ENCODE results near the gene SMIM35. TPM values are rescaled to one million over a fixed set of nuclear protein-coding genes. Genes with fewer than 3 reads are reported as not detected.
"Not testable (repeated sequence)": the region's sequence is repeated elsewhere in the genome, so short reads cannot be mapped to it uniquely, and the experiment has no call there.

The SMIM35 gene
- total and polyA plus RNA-seq, 4 experiments from 2014 or later, result 0.21 to 0.76 (median 0.50) TPM

DNA sequence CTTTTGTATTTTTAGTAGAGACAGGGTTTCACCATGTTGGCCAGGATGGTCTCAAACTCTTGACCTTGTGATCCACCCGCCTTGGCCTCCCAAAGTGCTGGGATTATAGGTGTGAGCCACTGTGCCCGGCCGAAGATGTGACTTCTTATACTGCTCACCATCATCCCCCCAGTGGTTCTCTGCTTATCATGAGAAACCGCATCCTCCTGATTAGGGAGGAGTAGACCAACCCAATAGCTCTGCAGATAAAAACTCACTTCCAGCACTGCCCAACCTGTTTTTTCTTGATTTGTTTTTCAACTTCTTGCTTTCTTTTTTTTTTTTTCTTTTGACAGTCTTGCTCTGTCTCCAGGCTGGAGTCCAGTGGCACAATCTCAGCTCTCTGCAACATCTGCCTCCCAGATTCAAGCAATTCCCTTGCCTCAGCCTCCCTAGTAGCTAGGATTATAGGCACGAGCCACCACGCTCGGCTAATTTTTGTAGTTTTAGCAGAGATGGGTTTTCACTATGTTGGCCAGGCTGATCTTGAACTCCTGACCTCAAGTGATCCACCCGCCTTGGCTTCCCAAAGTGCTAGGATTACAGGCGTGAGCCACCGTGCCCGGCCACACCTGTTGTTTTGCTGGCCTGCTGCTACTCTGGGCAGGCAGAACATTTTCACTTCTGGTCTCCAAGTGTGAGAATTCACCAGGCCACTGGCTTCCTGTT, 79.0 kb downstream of the SMIM35 start:
- Histone ChIP-seq H3K4me3 (ENCODE audit: low read length in 2 of 2) (peak overlapping the region; percentile 13 to 18), H3K4me1 (ENCODE audit: insufficient read depth, low read length) (peaks cover 100% of the 10 kb centered on the region), H3K27ac (ENCODE audit: low read depth, low read length) (peak overlapping the region; percentile 46)
- H3K36me3 ChIP-seq (ENCODE audit: insufficient read depth, low read length); H3K9me3 ChIP-seq (ENCODE audit: control insufficient read depth in 1 of 2, low read length in 2 of 2); H3K27me3 ChIP-seq (ENCODE audit: insufficient read depth, low read length); H3K27me3 Mint-ChIP-seq; H3K36me3 Mint-ChIP-seq; H3K9me3 Mint-ChIP-seq: not testable (repeated sequence)
- DNase-seq, result peak; percentile 56 to 65 (median 58)
- Mint-ChIP-seq H3K4me1 (peaks cover 82 to 100% (median 93%) of the 10 kb centered on the region in 4 donors), H3K27ac (peak overlapping the region; percentile 89 to 97 (median 96)), H3K4me3 (peak overlapping the region; percentile 13 to 88 (median 81))
- POLR2A ChIA-PET (ENCODE audit: partially characterized antibody), result interaction anchor here (1.1 to 51.5 kb wide), 10 partner anchors 3 to 200 kb away, joined by 3 to 2125 read pairs (median 6); partner anchors contain the start of gene IL10RA
- CTCF ChIA-PET (ENCODE audit: partially characterized antibody), result interaction anchor here (0.9 to 19.1 kb wide), 12 partner anchors 8 to 200 kb away, joined by 3 to 211 read pairs (median 5); partner anchors contain the start of gene IL10RA
- intact Hi-C loops (cut with micrococcal nuclease), result loop anchor here (1.0 kb wide), 2 partner anchors 44 to 57 kb away; no protein-coding TSS in a partner anchor

GRCh38 chr11:118007040-118007439, 79.7 kb downstream of the SMIM35 start:
- H3K4me3 ChIP-seq (ENCODE audit: low read length in 2 of 2), result peak overlapping the region in 1 of 2 donors; percentile 17
- H3K4me1 Mint-ChIP-seq, result peaks cover 82 to 100% (median 94%) of the 10 kb centered on the region in 4 donors
- H3K27me3 Mint-ChIP-seq, result no peaks in the 10 kb centered on the region

GRCh38 chr11:118006153-118006534, 80.6 kb downstream of the SMIM35 start:
- Mint-ChIP-seq H3K4me1 (peaks cover 87 to 100% (median 96%) of the 10 kb centered on the region in 4 donors), H3K36me3 (peaks cover 5 to 7% of the 10 kb centered on the region in 2 donors), H3K4me3 (peak overlapping the region in 5 of 8 donors; percentile 28 to 88 (median 40)), H3K27me3 (no peaks in the 10 kb centered on the region), H3K9me3 (peaks cover 0 to 9% (median 4%) of the 10 kb centered on the region in 8 donors), H3K27ac (peak overlapping the region; percentile 72 to 97 (median 89))
- no peak for DNase-seq
- intact Hi-C loops (cut with micrococcal nuclease), result no loop called here
- Histone ChIP-seq H3K4me1 (ENCODE audit: insufficient read depth, low read length) (peaks cover 100% of the 10 kb centered on the region), H3K9me3 (ENCODE audit: control insufficient read depth in 1 of 2, low read length in 2 of 2) (no peaks in the 10 kb centered on the region), H3K27ac (ENCODE audit: low read depth, low read length) (peak overlapping the region; percentile 11), H3K36me3 (ENCODE audit: insufficient read depth, low read length) (no peaks in the 10 kb centered on the region), H3K4me3 (ENCODE audit: low read length in 2 of 2) (no peak overlapping the region), H3K27me3 (ENCODE audit: insufficient read depth, low read length) (no peaks in the 10 kb centered on the region)
- ChIA-PET POLR2A (ENCODE audit: partially characterized antibody) (interaction anchor here (1.3 to 51.5 kb wide), 5 partner anchors 2 to 57 kb away, joined by 3 to 2125 read pairs (median 1775); partner anchors contain the start of gene IL10RA), CTCF (ENCODE audit: partially characterized antibody) (interaction anchor here (0.5 to 19.1 kb wide), 10 partner anchors 9 to 1164 kb away, joined by 3 to 211 read pairs (median 4); no protein-coding TSS in a partner anchor)

More at GRCh38 chr11:118007040-118007439, 79.7 kb downstream of the SMIM35 start:
- Mint-ChIP-seq H3K27ac (peak overlapping the region; percentile 89 to 97 (median 96)), H3K36me3 (peaks cover 5 to 7% of the 10 kb centered on the region in 2 donors), H3K4me3 (peak overlapping the region; percentile 13 to 88 (median 81)), H3K9me3 (peaks cover 0 to 9% (median 4%) of the 10 kb centered on the region in 8 donors)
- ChIA-PET CTCF (ENCODE audit: partially characterized antibody) (interaction anchor here (0.6 to 19.1 kb wide), 17 partner anchors 9 to 259 kb away, joined by 3 to 211 read pairs (median 4); partner anchors contain the start of gene IL10RA), POLR2A (ENCODE audit: partially characterized antibody) (interaction anchor here (0.7 to 51.5 kb wide), 11 partner anchors 3 to 199 kb away, joined by 3 to 2125 read pairs (median 6); partner anchors contain the start of gene IL10RA)
- peak overlapping the region; percentile 38 for H3K27ac ChIP-seq (ENCODE audit: low read depth, low read length)
- peaks cover 100% of the 10 kb centered on the region for H3K4me1 ChIP-seq (ENCODE audit: insufficient read depth, low read length)
- no peaks in the 10 kb centered on the region for H3K9me3 ChIP-seq (ENCODE audit: control insufficient read depth in 1 of 2, low read length in 2 of 2)
- intact Hi-C loops (cut with micrococcal nuclease), result loop anchor here (1.0 kb wide), 2 partner anchors 44 to 57 kb away; no protein-coding TSS in a partner anchor
- DNase-seq, result peak in 1 of 5 donors; percentile 30
- H3K27me3 ChIP-seq (ENCODE audit: insufficient read depth, low read length), result no peaks in the 10 kb centered on the region
- no peaks in the 10 kb centered on the region for H3K36me3 ChIP-seq (ENCODE audit: insufficient read depth, low read length)

GRCh38 chr11:118005224-118006152, 81.3 kb downstream of the SMIM35 start:
- intact Hi-C loops (cut with micrococcal nuclease), result no loop called here
- Mint-ChIP-seq H3K36me3 (peaks cover 5 to 9% of the 10 kb centered on the region in 2 donors), H3K4me1 (peaks cover 86 to 100% (median 96%) of the 10 kb centered on the region in 4 donors), H3K4me3 (peak overlapping the region in 6 of 8 donors; percentile 8 to 88 (median 48)), H3K9me3 (peaks cover 0 to 9% (median 4%) of the 10 kb centered on the region in 8 donors), H3K27ac (peak overlapping the region; percentile 72 to 97 (median 91)), H3K27me3 (no peaks in the 10 kb centered on the region)
- peaks cover 100% of the 10 kb centered on the region for H3K4me1 ChIP-seq (ENCODE audit: insufficient read depth, low read length)
- no peaks in the 10 kb centered on the region for H3K27me3 ChIP-seq (ENCODE audit: insufficient read depth, low read length)
- H3K4me3 ChIP-seq (ENCODE audit: low read length in 2 of 2), result no peak overlapping the region
- peak overlapping the region; percentile 53 for H3K27ac ChIP-seq (ENCODE audit: low read depth, low read length)
- DNase-seq, result no peak
- H3K9me3 ChIP-seq (ENCODE audit: control insufficient read depth in 1 of 2, low read length in 2 of 2), result no peaks in the 10 kb centered on the region
- POLR2A ChIA-PET (ENCODE audit: partially characterized antibody), result interaction anchor here (0.5 to 51.5 kb wide), 7 partner anchors 1 to 910 kb away, joined by 3 to 2125 read pairs (median 1750); partner anchors contain the start of gene IL10RA
- CTCF ChIA-PET (ENCODE audit: partially characterized antibody), result interaction anchor here (1.0 to 19.1 kb wide), 8 partner anchors 9 to 198 kb away, joined by 3 to 211 read pairs (median 4); no protein-coding TSS in a partner anchor
- H3K36me3 ChIP-seq (ENCODE audit: insufficient read depth, low read length), result peaks cover 3% of the 10 kb centered on the region

GRCh38 chr11:118004543-118005223, 82.1 kb downstream of the SMIM35 start:
- H3K27ac ChIP-seq (ENCODE audit: low read depth, low read length), result peak overlapping the region; percentile 53
- peaks cover 13 to 17% of the 10 kb centered on the region in 2 donors for H3K36me3 Mint-ChIP-seq

More at GRCh38 chr11:118004543-118005223, 82.1 kb downstream of the SMIM35 start:
- ChIA-PET CTCF (ENCODE audit: partially characterized antibody) (interaction anchor here (1.0 to 19.1 kb wide), 7 partner anchors 10 to 197 kb away, joined by 3 to 211 read pairs (median 3); no protein-coding TSS in a partner anchor), POLR2A (ENCODE audit: partially characterized antibody) (interaction anchor here (1.0 to 51.5 kb wide), 7 partner anchors 0 to 197 kb away, joined by 3 to 2125 read pairs (median 1750); partner anchors contain the start of gene IL10RA)
- H3K27ac Mint-ChIP-seq, result peak overlapping the region; percentile 83 to 96 (median 91)
- H3K9me3 Mint-ChIP-seq, result peaks cover 0 to 9% (median 4%) of the 10 kb centered on the region in 8 donors
- no peaks in the 10 kb centered on the region for H3K27me3 ChIP-seq (ENCODE audit: insufficient read depth, low read length)
- peaks cover 84 to 100% (median 96%) of the 10 kb centered on the region in 4 donors for H3K4me1 Mint-ChIP-seq
- no peak for DNase-seq
- intact Hi-C loops (cut with micrococcal nuclease), result loop anchor here (5.0 kb wide), 1 partner anchor 162 kb away; no protein-coding TSS in a partner anchor
- H3K4me1 ChIP-seq (ENCODE audit: insufficient read depth, low read length), result peaks cover 100% of the 10 kb centered on the region
- peak overlapping the region in 6 of 8 donors; percentile 36 to 88 (median 62) for H3K4me3 Mint-ChIP-seq
- no peaks in the 10 kb centered on the region for H3K27me3 Mint-ChIP-seq
- peak overlapping the region in 1 of 2 donors; percentile 5 for H3K4me3 ChIP-seq (ENCODE audit: low read length in 2 of 2)
- no peaks in the 10 kb centered on the region for H3K9me3 ChIP-seq (ENCODE audit: control insufficient read depth in 1 of 2, low read length in 2 of 2)
- peaks cover 11% of the 10 kb centered on the region for H3K36me3 ChIP-seq (ENCODE audit: insufficient read depth, low read length)
